CD1c-positive myeloid dendritic cell (primary cell): ENCODE results near the gene HTD2.
"Not testable (repeated sequence)": the region's sequence is repeated elsewhere in the genome, so short reads cannot be mapped to it uniquely, and the experiment has no call there.

Experiments used
- DNase-seq: peaks from one replicate; pipeline ENCODE4 v3.0.0-alpha.2; 2016; ENCODE audit errors: extremely low spot score

The HTD2 gene

DNA sequence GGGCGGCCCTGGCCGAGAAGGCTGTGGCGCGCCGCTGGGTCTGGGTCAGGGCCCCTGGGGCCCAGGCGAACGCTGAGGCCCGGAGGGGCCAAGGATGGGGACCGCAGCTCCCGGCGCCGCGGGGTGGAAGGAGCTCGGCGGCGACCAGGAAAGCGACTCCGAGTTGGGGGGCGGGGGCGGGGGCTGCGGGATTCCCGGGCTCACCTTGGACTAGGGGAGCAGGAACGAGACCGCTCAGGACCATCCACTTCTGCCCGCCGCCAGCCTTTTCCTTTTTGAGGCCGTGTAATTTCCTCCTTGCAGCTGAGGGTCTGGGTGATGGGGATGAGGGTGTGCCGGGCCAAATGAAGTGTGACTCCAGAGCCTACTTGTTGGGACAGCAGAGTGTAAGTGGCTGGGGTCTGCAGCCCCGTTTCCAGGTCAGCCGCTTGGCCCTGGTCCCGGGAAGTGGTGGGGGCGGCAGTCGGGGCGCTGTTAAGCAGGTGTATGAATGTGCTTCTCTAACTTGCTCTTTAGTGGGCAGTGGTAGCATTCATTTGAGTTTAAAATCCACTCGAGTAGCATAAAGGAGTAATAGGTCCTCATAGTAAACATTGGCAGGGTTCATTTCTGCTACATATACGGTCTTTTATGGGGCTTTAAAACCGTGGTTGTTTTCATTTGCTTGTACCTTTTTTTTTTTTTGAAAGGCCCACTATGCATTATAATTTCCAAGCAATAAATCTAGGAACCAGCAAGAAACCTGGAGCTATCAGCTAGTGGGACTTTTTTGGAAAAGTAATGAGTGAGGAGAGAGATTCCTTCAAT is 27.1 kb downstream of the HTD2 start:
- DNase-seq, result no peak

DNA sequence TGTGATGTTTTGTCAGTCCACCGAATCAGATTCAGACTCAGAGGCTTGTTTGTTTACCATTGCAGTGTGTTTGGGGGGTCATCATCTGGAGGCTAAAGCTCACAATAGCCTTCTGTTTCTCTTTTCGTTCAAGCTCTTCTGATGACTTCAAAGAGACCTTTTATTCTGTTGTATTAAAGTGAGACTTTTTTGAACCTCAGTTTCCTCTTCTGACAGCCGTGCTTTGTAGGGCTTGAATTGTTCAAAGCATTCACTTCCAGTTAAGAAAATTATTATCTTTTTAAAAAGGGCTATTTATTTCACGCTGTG is 27.6 kb downstream of the HTD2 start:
- DNase-seq, result no peak

DNA sequence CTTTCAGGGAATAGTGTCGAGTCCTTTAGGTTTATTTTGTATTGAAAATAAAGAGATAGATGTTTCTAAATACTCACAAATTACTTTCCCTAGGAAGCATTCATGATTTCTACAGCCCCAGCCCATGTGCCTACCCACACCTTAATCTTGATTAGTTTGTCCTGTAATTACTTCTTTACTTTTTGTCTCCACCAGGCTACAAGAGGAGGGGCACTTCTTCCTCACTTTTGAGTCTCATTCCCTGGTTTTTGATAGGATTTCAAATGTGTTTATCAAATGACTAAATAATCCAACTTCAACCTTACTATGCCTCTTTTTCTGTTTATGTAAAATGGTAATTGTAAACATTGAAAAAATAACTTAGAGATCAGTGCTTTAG is 28.2 kb downstream of the HTD2 start:
- DNase-seq, result no peak

DNA sequence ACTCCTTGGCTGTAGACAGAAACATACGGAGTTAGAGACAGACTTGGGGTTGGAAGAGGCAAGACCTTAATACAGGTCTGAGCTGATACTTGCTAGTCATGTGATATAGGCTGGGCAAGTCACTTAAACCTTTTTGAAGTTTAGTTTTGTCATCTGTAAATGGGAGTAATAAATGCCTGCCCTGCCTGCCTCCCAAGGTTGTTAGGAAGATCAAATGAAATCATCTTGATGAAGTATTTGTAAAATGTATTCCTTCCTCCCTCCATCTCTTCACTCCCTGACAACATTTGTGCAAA is 29.3 kb downstream of the HTD2 start:
- no peak for DNase-seq

DNA sequence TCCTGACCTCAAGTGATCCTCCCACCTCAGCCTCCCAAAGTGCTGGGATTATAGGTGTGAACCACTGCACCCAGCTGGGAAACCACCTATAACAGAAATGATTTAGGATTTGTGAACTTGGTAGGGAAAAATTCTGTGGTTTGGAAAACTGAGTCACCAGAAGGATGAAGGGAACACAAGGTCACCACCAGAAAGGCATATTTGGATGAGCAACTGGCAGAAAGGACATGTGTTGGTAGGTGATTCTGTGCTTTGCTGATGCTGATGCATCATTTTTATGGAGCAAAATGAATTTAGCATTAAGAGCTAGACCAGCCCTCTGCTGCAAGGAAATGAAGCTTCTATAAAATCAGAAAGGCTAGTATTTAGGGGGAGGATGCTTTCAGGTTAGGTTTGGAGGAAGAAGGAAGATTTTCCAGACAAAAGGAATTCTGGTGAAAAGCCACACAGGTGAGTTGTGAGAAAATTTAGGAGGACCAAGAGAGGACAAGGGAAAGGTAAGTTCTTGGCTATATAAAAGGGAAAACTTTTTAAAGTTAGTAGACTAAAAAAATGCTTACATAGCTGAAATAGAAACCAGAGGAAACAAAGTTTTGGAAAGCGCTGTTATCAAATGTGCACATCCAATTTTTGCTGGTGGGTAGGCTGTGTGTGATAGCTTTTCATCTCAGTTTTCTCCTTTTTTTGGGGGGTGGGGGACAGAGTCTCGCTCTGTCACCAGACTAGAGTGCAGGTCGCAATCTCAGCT is 30.0 kb downstream of the HTD2 start:
- DNase-seq, result no peak

DNA sequence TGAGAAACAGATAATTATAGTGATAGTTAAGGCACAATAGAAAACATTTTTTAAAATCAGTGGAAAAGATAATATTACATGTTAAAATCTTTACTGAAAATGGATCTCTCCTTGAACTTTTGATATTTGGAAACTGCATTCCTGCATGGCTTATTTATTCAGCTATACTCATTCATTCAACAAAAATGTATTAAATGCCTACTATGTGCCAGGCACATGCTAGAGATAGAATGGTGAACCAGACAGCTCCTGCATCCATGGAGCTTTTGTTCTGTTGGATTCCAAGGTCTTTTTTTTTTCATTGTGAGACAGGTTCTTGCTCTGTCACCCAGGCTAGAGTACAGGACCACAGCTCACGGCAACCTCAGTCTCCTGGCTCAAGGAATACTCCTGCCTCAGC is 30.9 kb downstream of the HTD2 start:
- DNase-seq, result no peak

DNA sequence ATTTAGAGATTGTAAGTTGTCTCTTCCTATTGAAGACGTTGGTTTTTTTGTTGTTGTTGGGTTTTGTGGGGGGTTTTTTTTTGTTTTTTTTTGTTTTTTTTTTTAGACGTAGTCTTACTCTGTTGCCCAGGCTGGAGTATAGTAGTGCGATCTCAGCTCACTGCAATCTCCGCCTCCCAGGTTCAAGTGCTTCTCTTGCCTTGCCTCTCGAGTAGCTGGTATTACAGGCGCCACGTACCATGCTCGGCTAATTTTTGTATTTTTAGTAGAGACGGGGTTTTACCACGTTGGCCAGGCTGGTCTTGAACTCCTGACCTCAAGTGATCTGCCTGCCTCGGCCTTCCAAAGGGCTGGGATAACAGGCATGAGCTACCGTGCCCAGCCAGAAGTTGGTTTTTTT is 32.8 kb downstream of the HTD2 start:
- not testable (repeated sequence) for DNase-seq

DNA sequence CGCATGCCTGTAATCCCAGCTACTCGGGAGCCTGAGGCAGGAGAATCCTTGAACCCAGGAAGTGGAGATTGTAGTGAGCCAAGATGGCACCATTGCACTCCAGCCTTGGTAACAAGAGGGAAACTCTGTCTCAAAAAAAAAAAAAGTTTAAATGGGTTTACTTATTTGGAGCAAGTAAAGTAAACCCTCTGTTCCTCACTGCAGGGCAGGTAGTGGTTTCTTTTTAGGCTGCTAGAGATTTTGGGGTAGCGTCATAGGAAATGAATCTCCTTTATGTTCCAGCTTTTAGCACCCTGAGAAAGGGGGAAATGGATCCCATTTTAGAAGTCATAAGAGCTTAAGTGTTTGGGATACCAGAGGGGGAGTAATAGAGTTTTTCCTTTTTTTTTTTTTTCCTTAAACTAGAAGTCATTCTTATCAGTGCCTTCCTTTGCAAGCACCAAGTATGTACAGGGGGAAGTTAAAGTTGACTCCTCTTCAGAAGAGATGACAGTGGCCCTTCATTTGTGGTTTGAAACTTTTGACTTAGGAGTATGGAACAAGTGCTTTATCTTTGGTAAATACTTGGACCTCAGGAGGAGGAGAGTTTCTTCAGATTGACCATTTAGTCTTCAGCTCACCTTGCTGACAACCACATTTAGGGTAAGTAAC is 34.4 kb downstream of the HTD2 start:
- DNase-seq, result no peak

DNA sequence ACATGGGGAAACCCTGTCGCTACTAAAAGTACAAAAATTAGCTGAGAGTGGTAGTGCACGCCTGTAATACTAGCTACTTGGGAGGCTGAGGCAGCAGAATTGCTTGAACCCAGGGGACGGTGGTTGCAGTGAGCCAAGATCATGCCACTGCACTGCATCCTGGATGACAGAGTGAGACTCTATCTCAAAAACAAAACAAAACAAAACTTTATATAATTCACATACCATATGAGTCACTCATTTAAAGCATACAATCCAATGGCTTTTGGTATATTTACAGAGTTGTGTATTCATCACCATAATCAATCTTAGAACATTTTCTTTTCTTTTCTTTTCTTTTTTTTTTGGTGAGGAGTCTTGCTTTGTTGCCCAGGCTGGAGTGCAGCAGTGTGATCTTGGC is 35.1 kb downstream of the HTD2 start:
- DNase-seq, result no peak

DNA sequence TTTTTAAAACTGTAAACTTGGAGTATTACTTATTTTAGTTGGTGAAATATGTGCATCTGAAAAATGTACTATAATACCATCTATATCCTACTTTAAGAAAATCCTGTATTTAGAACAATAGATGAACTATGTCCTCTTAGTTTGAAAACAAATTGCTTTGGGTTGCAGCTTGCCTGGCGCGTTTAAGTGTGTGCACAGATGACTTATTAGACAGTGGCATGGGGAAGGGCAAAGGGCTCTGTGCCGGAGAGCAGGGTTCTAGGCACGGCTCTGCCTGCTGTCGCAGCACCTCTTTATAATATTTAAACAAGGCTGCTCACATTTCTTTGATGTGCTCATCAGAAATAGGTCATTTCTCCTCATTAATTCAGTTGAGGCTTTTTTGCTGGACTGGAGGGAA is 36.4 kb downstream of the HTD2 start:
- DNase-seq, result no peak

DNA sequence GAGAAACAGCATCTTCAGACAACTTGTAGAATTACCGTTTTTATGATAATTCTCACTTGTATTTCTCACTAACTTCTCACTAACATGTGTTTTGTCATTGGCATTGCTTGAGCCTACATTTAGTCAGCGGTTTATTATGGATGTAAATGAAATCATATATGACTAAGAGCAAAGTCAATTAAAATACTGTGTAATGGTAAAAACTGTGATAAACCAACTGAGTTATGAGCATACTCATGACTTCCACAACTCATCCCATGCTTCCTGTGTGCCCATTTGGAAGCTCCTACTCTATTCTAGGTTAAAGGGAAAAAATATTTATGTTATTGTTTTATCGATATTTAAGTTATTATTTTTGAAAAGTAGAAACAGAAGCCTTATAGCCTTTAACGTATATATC is 39.1 kb downstream of the HTD2 start:
- no peak for DNase-seq

DNA sequence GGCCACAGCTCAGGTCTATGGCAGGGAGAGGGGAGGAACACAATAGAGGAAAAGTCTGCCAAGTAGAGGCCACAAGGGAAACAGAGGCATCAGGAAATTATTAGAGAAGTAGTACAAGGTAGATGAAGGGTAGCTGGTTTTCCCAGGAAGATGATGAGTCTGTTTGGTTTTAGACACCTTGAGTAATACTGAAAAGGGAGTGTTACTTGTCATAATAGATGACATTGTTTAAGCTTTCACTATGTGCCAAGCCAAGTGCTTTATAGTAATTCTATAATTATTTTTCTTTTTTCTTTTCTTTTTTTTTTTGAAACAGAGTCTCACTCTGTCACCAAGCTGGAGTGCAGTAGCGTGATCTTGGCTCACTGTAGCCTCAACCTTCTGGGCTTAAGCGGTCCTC is 40.0 kb downstream of the HTD2 start:
- DNase-seq, result no peak

DNA sequence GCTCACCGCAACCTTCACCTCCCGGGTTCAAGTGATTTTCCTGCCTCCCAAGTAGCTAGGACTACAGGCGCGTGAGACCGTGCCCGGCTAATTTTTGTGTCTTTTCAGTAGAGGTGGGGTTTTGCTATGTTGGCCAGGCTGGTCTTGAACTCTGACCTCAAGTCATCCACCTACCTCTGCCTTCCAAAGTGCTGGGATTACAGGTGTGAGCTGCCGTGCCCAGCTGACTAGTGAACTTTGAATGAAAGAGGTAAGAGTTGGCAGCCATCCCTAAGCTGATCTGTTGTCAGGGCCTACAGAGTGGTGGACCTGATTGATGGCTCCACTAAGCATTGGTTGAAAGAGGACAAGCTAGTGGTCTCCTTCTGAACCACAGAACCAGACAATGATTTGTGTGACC is 41.7 kb downstream of the HTD2 start:
- no peak for DNase-seq

DNA sequence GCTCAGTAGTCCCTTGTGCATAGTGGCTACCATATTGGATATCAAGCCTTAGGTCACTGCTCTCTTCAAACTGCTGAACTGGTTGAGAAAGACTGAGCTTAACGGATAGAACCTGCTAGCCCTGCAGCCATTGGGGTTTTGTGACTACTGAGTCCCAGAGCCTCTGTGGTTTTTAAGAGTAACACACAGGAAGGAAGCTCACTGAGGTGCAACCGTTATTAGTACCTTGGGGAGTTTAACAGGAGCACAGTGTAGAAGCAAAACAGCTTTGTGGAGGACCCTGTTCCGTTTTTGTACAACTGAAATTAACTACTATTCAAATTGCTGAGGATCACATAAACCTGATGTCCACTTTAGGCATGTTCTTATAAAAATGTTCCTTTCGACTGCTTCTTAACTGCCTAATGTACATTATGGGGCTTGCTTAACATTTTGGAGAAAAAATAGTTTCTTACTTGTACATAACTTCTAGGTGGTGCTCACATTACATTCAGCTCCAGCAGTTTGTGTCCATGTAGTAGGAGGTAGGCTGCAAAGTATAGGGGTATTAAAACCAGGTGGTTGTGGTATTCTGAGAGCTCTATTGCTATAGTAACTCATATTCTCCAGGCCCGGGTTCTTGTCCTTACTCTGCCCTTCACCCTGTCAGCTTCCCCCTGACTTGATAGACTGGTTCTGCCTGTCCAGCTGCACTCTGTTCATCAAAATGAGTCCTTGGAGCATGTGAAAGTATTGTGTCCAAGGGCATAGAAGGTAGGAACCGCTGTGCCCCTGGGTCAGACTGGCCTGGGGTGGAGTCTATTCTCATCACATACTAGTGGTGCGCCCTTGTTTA is 43.7 kb downstream of the HTD2 start:
- no peak for DNase-seq

DNA sequence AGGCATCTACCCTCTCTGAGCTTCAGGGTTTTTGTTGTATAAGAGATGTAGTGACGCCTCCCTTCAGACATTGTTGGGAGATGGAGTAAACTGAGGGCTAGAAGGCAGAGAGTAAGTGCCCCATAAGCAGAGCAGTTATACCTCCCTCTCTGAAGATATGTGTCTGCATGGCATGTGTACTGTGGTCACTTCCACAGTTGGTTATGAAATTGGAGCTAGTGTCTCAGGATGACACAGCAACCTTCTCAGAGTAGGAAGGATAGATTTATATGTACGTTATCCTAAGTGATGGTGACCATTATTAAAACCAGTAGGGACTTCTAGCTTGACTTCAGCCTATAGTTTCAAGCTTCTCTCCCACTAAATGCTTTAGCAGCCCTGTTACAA is 44.3 kb downstream of the HTD2 start:
- DNase-seq, result peak; percentile 62

DNA sequence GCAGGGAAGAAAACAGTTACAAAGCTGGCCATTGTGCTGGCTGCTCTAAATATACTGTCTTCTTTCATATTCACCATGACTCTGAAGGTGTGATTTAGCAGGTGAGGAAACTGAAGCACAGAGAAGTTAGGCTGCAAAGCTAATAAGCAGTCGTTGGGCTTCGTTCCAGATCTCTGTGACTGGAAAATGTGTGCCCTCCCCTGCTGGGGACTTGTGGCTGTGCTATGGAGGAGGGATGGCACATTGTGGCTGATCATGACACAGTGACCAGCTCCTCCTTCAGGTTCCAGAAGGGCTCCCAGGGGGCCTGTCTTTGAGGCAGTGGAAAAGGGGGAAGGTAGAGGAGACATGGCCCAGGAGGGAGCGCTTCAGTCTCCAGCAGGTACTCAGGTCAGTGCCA is 45.6 kb downstream of the HTD2 start:
- DNase-seq, result no peak

DNA sequence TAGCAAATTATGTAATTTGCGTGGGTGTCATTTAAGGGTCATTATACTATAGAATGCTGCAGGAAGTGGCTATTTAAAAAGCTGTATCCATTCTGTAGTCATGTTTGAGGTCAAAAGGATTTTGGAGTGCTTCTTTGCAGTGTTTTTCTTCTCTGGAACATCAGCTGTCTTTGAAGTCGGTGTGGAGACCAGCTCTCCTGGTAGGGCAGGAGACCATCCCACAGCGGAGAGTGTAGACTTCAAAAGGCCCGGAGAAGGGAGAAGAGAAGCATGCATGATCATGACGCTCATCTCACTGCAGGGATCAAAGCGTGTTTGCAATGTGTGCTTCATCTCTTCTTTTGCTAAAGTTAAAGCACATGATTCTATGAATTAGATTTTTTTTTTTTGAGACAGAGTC is 46.3 kb downstream of the HTD2 start:
- no peak for DNase-seq

DNA sequence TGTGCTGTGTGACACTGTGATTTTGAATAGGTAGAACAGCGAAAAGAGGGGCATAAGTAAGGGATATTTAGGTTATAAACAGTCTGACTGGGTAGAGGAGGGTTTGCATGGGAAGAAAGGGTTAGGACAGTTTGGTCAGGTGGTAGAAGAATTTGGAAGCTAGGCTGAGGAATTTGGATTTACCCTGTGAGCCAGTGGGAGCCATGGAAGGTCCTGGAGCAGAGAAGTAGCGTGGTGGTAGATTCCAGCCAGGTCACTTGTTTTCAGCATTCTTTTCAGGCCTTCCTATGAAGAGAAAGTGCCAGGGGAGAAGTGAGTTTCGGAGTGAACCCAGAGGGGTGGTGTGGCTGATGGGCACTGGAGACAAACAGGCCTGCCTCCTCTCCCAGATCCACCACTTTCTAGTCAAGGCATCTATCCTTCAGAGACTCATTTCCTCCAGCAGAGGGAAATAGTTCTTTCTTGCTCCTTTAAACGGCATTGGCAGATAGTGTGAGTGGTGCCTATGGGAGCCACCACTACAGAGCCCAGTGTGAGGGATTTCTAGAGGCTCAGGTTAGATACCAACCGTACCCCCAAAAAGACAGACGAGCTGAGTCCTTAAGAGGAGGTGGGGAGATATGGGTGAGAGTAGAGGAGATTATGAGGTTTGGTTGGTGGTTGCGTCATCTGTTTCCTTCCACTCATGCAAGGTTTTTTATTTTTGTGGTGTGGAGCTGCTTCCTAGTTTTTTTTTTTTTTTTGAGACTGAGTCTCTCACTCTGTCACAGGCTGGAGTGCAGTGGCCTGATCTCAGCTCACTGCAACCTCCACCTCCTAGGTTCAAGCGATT is 47.6 kb downstream of the HTD2 start:
- DNase-seq, result peak; percentile 68

DNA sequence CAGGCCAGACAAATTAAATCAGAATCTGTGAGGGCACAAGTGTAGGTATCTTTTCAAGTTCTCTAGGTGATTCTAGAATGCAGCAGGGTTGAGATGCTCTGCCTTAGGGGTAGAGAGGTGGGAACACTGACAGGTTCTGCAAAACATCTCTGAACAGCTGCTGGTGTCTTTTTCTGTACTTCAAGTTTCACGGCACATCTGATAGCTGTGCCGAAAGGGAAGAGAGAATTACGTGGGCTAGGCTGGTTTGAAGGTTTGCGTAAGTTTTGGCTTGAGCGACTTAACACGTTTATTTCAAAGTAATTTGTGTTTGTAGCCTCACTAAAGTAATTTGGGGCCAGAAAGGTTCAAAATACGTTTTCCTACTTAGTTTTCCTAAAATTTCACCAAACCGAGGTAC is 48.9 kb downstream of the HTD2 start:
- DNase-seq, result peak; percentile 91

DNA sequence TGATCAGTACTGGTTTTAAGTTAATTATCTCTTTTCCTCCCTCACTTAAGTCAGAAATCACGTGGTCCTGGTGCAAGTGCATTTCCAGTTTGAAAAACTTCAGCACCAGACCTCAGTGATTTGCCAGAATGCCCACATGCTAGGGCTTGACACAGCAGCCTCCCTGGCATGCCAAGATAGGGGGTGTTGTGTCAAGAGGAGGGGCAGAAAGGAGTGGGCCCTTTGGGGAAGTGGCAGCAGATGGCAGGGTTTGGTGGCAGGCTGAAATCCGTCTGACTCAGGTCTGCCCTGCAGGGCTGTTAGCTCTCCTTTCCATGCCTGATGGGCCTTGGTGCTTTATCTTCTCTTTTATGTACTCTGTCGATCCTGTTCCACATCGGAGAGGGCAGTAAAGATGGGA is 49.7 kb downstream of the HTD2 start:
- DNase-seq, result peak; percentile 88

DNA sequence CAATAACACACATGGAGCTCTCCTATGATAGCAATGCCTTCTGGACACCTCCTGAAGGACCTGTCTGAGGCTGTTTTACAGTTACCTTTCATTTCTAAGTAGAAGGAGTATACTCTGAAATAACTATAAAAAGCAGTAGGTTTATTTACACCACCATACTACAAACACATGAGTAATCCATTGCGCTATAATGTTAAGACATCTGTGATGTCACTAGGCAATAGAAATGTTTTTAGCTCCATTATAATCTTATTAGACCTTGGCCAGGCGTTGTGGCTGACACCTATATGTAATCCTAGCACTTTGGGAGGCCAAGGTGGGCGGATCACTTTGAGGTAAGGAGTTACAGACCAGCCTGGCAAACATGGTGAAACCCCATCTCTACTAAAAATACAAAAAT is 51.1 kb downstream of the HTD2 start:
- no peak for DNase-seq

DNA sequence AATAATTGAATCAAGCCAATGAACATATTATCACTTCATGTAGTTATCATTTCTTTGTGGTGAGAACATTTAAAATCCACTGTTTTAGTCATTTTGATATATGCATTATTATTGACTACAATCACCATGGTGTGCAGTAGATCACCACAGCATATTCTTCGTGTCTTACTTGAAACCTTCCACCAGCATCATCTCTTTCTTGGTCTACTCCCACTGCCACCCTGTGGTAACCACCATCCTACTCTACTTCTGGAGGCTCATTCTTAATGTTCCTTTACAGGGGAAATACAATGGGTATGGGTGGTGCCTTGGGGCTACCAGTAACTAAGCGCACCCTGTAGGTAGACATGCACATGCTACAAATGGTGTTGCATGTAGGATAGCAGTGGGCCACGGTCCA is 51.8 kb downstream of the HTD2 start:
- no peak for DNase-seq
